ENCODE measurements around the gene SLC4A4. TPM values are rescaled to one million over a fixed set of nuclear protein-coding genes. Genes with fewer than 3 reads are reported as not detected.
"Not testable (repeated sequence)": the region's sequence is repeated elsewhere in the genome, so short reads cannot be mapped to it uniquely, and the experiment has no call there.

The SLC4A4 gene
- total RNA-seq, 2 donors from 2014 or later: 99.0 to 124 TPM

DNA sequence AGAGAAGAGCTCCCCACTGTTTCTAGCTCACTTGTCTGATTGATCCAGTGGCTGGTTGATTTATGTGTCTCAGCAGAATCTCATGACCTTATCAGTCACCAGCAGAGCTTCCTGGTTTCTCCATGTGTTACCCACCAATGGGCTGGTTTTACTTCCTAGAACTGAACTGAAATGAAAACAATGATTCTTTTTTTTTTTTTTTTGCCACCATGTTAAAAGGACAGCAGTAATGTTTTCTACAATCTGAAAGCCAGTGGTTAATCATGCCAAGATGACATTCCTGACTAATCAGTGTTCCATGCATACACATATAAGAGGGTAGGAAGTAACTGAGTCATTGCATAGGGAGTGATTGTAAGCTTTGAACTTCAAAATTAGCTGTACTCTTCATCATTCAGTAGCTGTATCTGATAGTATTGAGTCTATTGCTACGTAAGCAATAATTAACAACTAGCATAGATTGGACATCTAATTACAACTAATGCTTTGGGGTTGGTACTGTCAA is 67.7 kb downstream of the SLC4A4 start:
- Histone ChIP-seq H3K27me3 (no peaks in the 10 kb centered on the region), H3K27ac (no peak overlapping the region), H3K4me1 (no peaks in the 10 kb centered on the region), H3K9me3 (no peaks in the 10 kb centered on the region), H3K36me3 (no peaks in the 10 kb centered on the region), H3K9ac (ENCODE audit: low read depth in 2 of 2, low read length in 2 of 2) (no peak overlapping the region), H3K4me3 (no peak overlapping the region)
- TF ChIP-seq, protein P1, sequence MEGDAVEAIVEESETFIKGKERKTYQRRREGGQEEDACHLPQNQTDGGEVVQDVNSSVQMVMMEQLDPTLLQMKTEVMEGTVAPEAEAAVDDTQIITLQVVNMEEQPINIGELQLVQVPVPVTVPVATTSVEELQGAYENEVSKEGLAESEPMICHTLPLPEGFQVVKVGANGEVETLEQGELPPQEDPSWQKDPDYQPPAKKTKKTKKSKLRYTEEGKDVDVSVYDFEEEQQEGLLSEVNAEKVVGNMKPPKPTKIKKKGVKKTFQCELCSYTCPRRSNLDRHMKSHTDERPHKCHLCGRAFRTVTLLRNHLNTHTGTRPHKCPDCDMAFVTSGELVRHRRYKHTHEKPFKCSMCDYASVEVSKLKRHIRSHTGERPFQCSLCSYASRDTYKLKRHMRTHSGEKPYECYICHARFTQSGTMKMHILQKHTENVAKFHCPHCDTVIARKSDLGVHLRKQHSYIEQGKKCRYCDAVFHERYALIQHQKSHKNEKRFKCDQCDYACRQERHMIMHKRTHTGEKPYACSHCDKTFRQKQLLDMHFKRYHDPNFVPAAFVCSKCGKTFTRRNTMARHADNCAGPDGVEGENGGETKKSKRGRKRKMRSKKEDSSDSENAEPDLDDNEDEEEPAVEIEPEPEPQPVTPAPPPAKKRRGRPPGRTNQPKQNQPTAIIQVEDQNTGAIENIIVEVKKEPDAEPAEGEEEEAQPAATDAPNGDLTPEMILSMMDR (IDR thresholded peaks at IDR 0.05): no peak
- DNase-seq: no peak
- intact Hi-C loops (cut with DNase I): no loop called here

DNA sequence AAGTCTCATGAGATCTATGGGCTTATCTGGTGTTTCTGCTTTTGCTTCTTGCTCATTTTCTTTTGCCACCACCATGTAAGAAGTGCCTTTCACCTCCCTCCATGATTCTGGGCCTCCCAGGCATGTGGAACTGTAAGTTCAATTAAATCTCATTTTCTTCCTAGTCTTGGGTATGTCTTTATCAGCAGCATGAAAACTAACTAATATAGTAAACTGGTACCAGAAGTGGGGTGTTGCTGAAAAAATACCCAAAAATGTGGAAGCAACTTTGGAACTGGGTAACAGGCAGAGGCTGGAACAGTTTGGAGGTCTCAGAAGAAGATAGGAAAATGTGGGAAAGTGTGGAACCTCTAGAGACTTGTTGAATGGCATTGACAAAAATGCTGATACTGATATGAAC is 70.1 kb downstream of the SLC4A4 start:
- intact Hi-C loops (cut with DNase I); H3K4me3 ChIP-seq; H3K27me3 ChIP-seq; H3K9me3 ChIP-seq; H3K27ac ChIP-seq; DNase-seq; H3K9ac ChIP-seq (ENCODE audit: low read depth in 2 of 2, low read length in 2 of 2); H3K4me1 ChIP-seq; H3K36me3 ChIP-seq: not testable (repeated sequence)

DNA sequence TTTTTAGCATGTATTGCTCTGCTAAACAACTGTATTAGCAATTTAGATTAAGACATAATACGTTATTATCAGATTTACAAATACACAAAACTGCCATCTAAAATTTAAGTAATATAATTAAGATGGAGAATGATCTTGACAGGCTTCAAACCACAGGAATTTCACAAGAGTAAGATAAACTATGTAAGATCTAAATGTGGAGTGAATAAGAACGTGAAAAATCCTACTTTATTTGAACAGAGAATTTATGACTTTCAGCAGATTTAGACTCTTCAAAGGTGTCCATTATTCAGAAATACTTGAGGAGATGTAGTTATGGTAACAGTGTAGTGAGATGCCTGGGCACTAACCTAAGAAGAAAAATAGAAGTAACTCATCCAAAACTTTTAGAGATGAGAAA is 73.2 kb downstream of the SLC4A4 start:
- Histone ChIP-seq H3K4me3 (no peak overlapping the region), H3K9ac (ENCODE audit: low read depth in 2 of 2, low read length in 2 of 2) (no peak overlapping the region), H3K4me1 (no peaks in the 10 kb centered on the region), H3K9me3 (no peaks in the 10 kb centered on the region), H3K27ac (no peak overlapping the region), H3K27me3 (no peaks in the 10 kb centered on the region), H3K36me3 (no peaks in the 10 kb centered on the region)
- no peak for DNase-seq
- TF ChIP-seq, protein P1 (IDR thresholded peaks at IDR 0.05): no peak
- intact Hi-C loops (cut with DNase I): no loop called here

DNA sequence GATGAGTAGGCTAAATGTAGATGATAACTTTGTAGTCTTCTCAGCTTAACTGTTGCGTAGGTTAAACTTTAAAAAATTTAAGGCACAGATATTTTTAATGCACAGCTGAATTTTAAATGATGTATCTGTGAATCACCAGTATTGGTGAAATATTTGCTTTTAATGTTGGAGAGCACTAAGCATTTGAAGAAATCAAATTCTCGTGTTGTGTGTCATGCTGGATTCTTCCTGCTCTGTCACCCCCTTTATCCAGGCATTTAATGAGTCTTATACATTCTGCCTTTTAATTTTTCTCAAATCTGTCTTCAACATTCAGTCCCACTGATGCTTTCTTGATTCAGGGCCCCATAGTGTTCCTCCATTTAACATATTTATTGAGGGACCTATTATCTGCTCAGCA is 76.7 kb downstream of the SLC4A4 start:
- no peak overlapping the region for H3K9ac ChIP-seq (ENCODE audit: low read depth in 2 of 2, low read length in 2 of 2)
- no peak overlapping the region for H3K4me3 ChIP-seq
- DNase-seq: no peak
- no peaks in the 10 kb centered on the region for H3K27me3 ChIP-seq
- H3K27ac ChIP-seq: no peak overlapping the region
- intact Hi-C loops (cut with DNase I): no loop called here
- TF ChIP-seq, protein P1 (IDR thresholded peaks at IDR 0.05): no peak
- no peaks in the 10 kb centered on the region for H3K9me3 ChIP-seq
- H3K36me3 ChIP-seq: no peaks in the 10 kb centered on the region
- no peaks in the 10 kb centered on the region for H3K4me1 ChIP-seq

DNA sequence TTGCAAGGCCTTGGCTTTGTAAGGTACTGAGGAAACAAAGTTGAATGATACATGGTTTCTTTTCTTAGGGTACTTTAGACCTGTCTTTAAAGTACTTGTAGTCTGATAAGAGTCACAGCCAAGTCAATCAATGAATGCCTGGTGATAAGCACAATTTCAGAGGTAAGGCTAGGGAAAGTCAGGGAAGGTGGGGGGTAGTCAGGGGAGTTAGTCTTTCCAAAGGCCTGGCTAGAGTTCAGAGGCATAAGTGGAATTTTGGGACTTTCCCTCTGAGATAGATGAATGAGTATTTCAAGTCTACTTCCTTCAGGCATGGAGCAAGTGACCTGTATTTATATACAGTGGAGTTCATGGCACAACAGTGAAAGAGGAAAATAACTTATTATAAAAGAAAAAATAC is 78.3 kb downstream of the SLC4A4 start:
- no peaks in the 10 kb centered on the region for H3K36me3 ChIP-seq
- no peaks in the 10 kb centered on the region for H3K27me3 ChIP-seq
- H3K9ac ChIP-seq (ENCODE audit: low read depth in 2 of 2, low read length in 2 of 2): no peak overlapping the region
- H3K9me3 ChIP-seq: no peaks in the 10 kb centered on the region
- no peak overlapping the region for H3K4me3 ChIP-seq
- intact Hi-C loops (cut with DNase I): no loop called here
- TF ChIP-seq, protein P1 (IDR thresholded peaks at IDR 0.05): no peak
- H3K4me1 ChIP-seq: no peaks in the 10 kb centered on the region
- no peak for DNase-seq
- H3K27ac ChIP-seq: no peak overlapping the region

DNA sequence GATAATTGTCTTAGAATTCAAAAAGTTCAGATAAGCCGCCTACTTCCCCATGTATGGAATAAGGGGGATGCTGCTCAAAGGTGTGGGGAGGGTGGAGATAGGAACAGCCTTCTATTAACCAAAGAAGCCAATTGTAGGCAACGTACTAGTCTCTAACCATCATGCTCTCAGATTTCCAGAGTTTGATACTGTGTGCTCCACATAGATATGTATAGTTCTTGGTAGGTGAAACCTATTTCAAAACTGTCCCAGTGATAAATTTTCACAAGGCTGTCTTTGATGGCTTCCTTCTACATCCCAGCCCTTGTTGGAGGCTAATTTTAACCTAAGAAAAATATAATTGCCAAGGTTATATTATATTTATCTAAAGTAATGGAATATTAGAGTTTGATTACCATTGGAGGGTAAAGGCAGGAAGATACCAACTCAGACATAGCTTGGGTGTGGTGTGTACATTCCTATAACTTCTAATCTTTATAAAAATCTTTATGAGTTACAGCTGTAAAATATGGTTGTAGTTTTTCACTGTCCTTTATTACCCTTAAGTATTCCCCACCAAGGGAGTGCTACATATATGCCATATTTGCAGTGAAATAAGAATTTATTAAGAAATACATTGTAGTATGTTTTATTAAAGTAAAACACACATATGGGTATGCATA is 87.7 kb downstream of the SLC4A4 start:
- Histone ChIP-seq H3K36me3 (no peaks in the 10 kb centered on the region), H3K9ac (ENCODE audit: low read depth in 2 of 2, low read length in 2 of 2) (no peak overlapping the region), H3K4me1 (no peaks in the 10 kb centered on the region), H3K4me3 (no peak overlapping the region), H3K9me3 (no peaks in the 10 kb centered on the region), H3K27me3 (no peaks in the 10 kb centered on the region), H3K27ac (peak overlapping the region; percentile 56)
- TF ChIP-seq, protein P1 (IDR thresholded peaks at IDR 0.05): no peak
- DNase-seq: no peak
- intact Hi-C loops (cut with DNase I): no loop called here

Measured in colonic mucosa (tissue), 4 donors.